Activated T-helper 9 cell treated with anti-CD3 and anti-CD28 coated beads, Interleukin-2, amount 50 U/mL, for 16 hours (primary cell): ENCODE data around the gene ANK3.

ENCODE experiments used
- DNase-seq: peaks from one replicate; pipeline ENCODE4 v3.0.0-alpha.2; 2020; ENCODE audit warnings: low read depth

The ANK3 gene

GRCh38 chr10:60341969-60342368, 47.7 kb downstream of the ANK3 start:
- no peak for DNase-seq

GRCh38 chr10:60340973-60341372, 48.7 kb downstream of the ANK3 start:
- no peak for DNase-seq

GRCh38 chr10:60339757-60340156, 49.9 kb downstream of the ANK3 start:
- no peak for DNase-seq

- DNase-seq: no peak
Observed at GRCh38 chr10:60338786-60339185, 50.9 kb downstream of the ANK3 start.

DNA sequence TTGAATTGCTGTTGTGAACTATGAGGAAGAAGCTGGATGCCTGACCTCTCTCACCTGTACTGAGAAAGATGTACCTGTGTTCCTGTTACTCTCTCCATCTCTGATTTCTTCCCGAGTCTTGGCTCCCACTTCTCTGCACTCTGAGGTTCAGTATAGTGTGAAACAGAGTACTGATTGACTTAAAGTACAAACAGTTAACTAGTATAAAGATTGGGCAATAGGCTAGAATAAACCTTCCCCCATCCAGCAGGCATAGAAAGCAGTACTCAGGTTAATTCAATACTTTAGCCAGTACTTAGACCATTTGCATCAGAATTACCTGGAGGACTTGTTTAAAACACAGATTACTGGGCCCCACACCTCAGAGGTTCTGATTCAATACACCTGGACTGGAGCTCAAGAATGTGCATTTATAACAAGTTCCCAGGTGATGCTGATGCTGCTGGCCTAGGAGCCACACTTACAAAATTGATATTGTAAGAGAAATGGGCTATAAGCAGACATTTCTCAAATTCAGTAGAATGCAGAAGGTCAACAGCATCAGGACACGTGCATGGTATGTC, 51.6 kb downstream of the ANK3 start:
- no peak for DNase-seq

DNA sequence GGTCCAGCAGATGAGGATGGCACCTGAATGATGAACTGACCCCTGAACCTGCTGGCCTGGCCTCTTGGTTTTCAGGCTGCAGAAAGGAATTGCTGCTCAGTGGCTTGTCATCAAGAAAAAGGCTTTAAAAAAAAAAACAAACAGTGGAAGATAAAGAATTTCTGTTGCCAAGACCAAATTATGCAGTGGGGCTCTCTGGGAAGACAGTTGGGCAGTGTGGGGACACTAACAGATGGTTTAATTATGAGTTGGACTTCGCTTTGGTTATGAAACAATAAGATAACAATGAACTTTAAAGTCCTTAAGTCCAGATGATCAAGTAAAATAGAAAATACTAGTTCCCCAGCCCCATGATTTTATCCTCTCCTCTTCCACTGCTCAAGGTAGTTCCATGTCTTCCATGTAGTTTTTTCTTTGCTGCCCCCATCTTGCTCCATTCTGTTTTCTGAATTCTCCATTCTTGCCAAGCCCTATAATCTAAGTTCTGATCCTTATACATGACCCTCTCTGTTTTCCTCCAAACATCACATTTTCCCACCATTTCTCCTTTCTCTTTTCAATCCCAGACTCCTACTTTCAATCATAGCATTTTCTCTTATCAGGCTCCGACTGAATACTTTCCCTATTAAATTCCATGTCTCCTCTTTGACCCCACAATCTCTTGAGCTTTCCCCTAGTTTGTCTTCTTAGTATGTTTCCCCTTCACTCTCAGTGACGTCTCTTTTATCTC, 52.6 kb downstream of the ANK3 start:
- DNase-seq: no peak

DNA sequence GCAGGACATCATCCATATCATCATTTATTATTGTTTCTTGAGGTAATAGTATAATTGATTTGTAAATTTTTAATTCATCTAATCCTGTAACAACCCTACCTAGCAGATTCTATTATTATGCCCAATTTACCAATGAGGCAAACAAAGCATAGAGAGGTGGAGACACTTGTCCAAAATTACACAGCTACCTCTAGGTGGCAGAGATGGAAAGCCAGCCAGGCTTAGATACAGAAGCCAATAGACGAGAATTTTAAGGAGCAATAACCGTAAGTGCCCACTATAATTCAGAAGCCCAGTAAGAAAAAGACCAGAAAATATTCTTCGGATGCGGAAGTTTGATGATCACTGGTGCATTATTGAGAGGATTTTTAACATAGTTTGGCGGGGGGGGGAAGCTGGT, 54.0 kb downstream of the ANK3 start:
- DNase-seq: no peak

DNA sequence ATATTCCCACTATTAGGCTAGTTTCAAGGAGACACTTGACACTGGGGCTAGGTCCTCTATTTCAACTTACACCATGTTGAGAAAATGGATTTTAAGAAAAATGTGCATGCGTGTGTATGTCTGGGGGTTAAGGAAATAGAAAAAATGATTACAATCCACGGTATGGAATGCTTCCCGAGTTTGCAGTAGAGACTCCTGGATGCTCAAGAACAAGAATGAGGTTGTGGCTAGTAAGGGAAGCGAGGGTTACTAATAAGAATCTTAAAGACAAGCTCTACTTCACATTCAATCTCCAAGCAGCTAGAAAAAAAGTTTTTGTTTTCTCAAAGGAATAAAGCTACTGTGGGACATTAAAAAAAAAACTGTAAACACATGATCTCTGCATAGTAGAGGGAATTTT, 54.7 kb downstream of the ANK3 start:
- no peak for DNase-seq

- DNase-seq: no peak
Observed at GRCh38 chr10:60332371-60332770, 57.3 kb downstream of the ANK3 start.

DNA sequence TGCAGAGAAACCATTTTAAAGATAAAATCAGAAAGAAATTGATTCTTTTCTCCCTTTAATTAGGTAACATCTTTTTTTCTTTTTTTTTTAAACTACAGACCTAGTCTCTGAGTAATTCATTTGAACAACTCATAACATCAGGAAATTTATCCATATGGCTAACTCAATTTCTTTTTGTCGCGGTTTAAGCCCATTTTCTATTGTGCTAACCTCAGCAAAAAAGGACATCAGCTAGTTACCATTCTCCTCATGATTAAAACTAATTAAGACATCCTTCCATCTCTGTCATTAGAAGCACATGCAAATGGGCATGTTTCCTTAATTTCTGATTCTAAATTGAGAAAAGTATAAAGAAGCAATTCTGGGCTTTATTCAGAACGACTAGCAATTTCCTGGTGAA, 57.8 kb downstream of the ANK3 start:
- no peak for DNase-seq

DNA sequence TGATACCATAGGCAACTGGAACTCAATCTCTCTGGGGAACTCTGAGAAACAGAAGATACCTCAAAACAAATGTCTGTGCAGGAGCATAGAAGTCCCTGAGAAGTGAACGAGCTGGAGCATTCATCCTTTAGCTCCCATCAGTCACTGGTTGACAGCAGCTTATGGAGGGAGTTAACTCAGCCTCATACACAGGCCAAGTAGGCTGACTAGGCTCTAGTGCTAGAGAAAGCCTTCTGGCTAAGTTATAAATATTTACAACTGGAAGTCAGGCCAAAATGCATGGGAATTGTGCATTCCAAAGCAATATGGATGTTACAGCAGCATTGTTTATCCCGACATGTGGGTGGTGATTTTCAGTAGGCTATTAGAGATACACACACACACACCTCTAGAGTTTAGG, 66.5 kb downstream of the ANK3 start:
- no peak for DNase-seq

GRCh38 chr10:60320666-60321065, 69.0 kb downstream of the ANK3 start:
- no peak for DNase-seq

- DNase-seq: no peak
Observed at GRCh38 chr10:60316029-60316428, 73.6 kb downstream of the ANK3 start.

- no peak for DNase-seq
Observed at GRCh38 chr10:60315311-60315710, 74.4 kb downstream of the ANK3 start.

DNA sequence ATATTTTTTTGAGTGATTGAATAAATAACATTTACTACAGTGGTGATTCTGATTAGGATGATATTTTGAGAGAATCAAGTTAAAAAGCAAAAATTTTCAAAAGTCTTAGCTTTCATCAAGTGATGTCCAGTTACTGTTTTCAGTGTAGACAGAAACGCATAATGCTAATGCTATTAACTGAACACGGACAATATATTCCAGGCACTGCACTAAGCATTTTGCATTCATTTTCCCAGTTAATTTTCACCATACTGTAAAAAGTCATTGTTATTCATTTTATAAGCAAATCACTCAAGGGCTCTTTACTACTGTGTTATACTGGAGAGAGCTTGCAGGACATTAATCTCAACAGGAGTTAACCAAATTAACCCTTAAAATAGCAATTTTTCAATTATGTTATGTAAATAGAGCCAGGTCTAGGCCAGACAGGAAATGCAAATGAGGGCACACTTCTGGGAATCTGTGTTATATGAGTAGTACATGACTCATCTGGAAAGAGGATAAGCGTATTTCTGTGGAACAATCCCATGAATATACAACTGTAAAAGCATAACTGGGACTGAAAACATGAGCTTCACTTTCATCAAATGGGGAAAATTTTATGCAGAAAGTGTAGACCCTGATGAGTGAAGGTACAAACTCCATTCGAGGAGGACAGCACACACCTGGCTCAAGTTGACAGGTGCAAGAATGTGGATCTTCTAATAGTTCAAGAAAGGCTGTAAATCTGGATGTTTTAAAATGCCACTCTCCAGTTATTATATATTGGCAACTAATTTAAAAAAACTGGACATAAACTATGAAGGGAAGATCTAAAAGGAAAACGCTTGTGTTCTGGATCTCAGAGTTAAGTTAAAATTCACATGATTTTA, 75.4 kb downstream of the ANK3 start:
- DNase-seq: no peak

DNA sequence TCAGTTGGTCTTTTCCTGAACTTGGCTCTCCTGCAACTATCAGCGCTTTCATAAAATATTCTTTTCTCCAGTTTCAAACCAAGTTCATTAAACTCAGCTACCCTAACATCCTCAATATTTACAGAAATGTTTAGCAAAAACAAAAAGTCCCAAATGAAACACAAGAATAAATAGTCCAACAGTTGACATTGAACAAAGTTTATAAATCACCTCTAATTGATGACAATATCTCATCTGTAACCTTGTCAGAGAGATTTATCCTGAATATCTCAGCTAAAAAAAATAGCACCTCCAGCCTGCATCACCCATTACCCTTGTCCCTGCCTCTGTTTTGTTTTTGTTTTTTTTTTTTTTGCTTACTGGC, 76.1 kb downstream of the ANK3 start:
- DNase-seq: no peak

DNA sequence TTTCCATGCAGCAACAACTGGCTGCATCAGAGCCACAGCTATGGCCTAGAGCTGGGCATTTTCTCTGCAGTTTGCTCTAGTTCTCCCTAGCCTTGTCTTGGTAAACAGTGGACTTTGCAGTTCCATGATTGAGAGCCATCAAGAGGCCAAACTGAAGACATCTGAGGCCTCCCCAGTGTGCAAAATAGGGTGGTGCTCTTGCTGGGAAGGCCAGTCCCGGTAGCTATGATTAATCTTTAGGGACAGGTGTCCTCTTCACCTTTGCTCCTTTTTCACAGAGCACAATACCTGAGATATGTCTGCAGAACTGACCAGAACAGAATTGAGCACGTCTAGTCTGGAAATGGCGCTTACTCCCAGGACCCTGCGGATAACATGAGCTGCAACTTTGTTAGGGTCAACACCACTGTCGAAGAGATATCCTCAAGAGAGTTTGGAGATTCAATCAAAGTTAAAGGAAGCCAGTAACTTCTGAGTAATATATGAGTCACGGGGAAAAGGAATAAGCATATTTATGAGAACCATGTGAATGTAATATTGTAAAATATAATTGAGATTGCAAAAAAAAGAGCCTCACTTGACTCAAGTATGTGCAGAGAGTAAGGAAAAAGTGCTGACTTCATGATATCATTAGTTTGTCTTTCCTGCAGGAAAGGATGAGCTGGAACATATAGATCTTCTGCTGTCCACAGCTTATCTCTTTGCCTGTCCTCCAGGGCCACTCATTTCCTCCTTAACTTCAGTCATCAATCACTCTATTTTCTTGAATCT, 76.7 kb downstream of the ANK3 start:
- no peak for DNase-seq

- DNase-seq: no peak
Observed at GRCh38 chr10:60311821-60312220, 77.9 kb downstream of the ANK3 start.

GRCh38 chr10:60310740-60311139, 78.9 kb downstream of the ANK3 start:
- no peak for DNase-seq

DNA sequence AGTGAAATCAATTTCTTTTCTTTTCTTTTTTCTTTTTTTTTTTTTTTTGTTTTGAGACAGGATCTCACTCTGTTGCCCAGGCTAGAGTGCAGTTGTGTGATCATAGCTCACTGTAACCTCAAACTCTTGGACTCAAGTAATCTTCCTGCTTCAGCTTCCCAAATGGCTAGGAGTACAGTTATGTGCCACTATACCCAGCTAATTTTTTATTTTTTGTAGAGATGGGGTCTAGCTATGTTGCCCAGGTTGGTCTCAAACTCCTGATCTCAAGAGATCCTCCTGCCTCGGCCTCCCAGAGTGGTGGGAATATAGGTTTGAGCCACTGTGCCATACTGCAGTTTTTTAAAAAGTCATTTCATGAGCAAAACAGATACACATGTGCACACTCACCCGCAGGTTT, 79.8 kb downstream of the ANK3 start:
- DNase-seq: no peak

DNA sequence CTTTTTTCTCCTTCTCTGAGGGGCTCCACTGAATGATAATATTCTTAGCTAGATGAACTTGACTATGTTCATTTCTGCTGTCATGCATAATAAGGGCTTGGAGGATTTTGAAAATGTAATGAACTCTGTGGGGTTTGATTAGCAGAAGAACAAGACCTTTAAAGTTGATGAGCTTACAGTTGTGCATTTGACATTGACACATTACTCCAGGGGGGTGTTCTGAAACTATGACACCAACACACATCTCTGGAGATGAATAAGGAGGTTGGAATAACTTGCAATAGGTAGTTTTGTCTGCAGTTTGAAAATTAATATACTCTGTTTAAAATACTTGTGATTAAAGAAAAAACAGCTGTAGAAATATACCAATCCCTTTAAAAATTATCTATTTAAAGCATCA, 80.3 kb downstream of the ANK3 start:
- DNase-seq: no peak

DNA sequence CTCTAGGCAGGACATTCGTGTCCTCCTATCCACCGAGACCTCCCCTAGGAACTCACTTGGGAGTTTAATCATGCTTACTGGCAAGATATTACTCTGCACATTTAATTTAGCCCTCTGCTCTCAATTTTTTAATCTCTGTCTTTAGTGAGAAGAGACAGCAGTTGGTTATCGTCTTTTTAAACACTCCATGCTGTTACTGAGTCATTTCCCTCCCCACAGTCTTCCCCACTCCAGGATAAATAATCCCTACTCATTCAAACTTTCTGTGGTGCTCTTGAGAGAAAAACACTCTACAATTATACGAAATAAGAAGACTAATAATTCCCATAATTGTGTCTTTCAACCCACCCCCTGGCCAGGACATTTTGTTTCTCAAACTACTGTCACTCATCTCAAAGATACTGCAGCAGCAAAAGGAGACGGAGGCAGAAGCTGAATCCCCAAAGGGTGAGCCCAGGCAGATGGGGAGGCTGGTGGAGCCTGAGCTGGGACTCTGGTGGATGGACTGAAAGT, 84.2 kb downstream of the ANK3 start:
- DNase-seq: no peak
